Measurements from ENCODE around the gene SCAF1. TPM values are rescaled to one million over a fixed set of nuclear protein-coding genes. Genes with fewer than 3 reads are reported as not detected.

SCAF1 gene
- total RNA-seq, 1 donor from 2014 or later: 105 TPM

Small RNA genes lying within 50 kb of the gene (microRNA-seq; reads per million reads assigned to microRNA genes)
- 3.0 reads per million, percentile 6 among the genes with 10 or more reads in this experiment for gene MIR5088

Other genes starting within 250 kb of the SCAF1 start
- gene PTH2, start 218.8 kb upstream of the SCAF1 start, total RNA-seq: not detected in 2 replicates
- not detected in 2 replicates for gene GFY, start 216.8 kb upstream of the SCAF1 start, total RNA-seq
- gene SLC17A7, start 200.7 kb upstream of the SCAF1 start, total RNA-seq: 0.12 and 0.16 TPM in 2 replicates
- gene PIH1D1, start 190.4 kb upstream of the SCAF1 start, total RNA-seq: 61.3 and 76.4 TPM in 2 replicates
- 13.0 and 19.2 TPM in 2 replicates for gene ALDH16A1, start 189.0 kb upstream of the SCAF1 start, total RNA-seq
- 0.38 TPM in 1 of 2 replicates, not detected in the other for gene FLT3LG, start 168.0 kb upstream of the SCAF1 start, total RNA-seq
- 2,066 and 2,119 TPM in 2 replicates for gene RPL13A, start 154.6 kb upstream of the SCAF1 start, total RNA-seq
- 1,263 and 1,399 TPM in 2 replicates for gene RPS11, start 145.8 kb upstream of the SCAF1 start, total RNA-seq
- 32.2 and 40.6 TPM in 2 replicates for gene FCGRT, start 129.5 kb upstream of the SCAF1 start, total RNA-seq
- gene RCN3, start 114.2 kb upstream of the SCAF1 start, total RNA-seq: 20.2 and 27.5 TPM in 2 replicates
- gene NOSIP, start 61.7 kb upstream of the SCAF1 start, total RNA-seq: 74.6 and 83.8 TPM in 2 replicates
- gene PRRG2, start 60.9 kb upstream of the SCAF1 start, total RNA-seq: 0.89 and 1.3 TPM in 2 replicates
- gene PRR12, start 51.0 kb upstream of the SCAF1 start, total RNA-seq: 29.7 and 29.9 TPM in 2 replicates
- 94.7 and 104 TPM in 2 replicates for gene RRAS, start 2.1 kb upstream of the SCAF1 start, total RNA-seq
- 63.0 and 68.1 TPM in 2 replicates for gene IRF3, start 23.6 kb downstream of the SCAF1 start, total RNA-seq
- gene BCL2L12, start 23.7 kb downstream of the SCAF1 start, total RNA-seq: 26.6 and 31.5 TPM in 2 replicates
- 215 and 235 TPM in 2 replicates for gene PRMT1, start 35.1 kb downstream of the SCAF1 start, total RNA-seq
- 0.65 and 1.6 TPM in 2 replicates for gene ADM5, start 47.4 kb downstream of the SCAF1 start, total RNA-seq
- gene CPT1C, start 48.9 kb downstream of the SCAF1 start, total RNA-seq: 33.3 and 33.6 TPM in 2 replicates
- gene TSKS, start 121.1 kb downstream of the SCAF1 start, total RNA-seq: not detected in 2 replicates
- gene AP2A1, start 124.8 kb downstream of the SCAF1 start, total RNA-seq: 163 and 168 TPM in 2 replicates
- gene FUZ, start 171.1 kb downstream of the SCAF1 start, total RNA-seq: 8.9 and 9.8 TPM in 2 replicates
- 61.3 and 72.2 TPM in 2 replicates for gene MED25, start 176.1 kb downstream of the SCAF1 start, total RNA-seq
- 162 and 172 TPM in 2 replicates for gene PTOV1, start 208.9 kb downstream of the SCAF1 start, total RNA-seq
- 49.1 and 54.8 TPM in 2 replicates for gene PNKP, start 225.4 kb downstream of the SCAF1 start, total RNA-seq
- 104 and 116 TPM in 2 replicates for gene AKT1S1, start 235.1 kb downstream of the SCAF1 start, total RNA-seq
- 29.1 and 32.2 TPM in 2 replicates for gene TBC1D17, start 235.5 kb downstream of the SCAF1 start, total RNA-seq

Data from astrocyte (in vitro differentiated cells and primary cell).